Prostate gland (tissue), 2 donors: ENCODE results near the gene TSHZ1. TPM values are rescaled to one million over a fixed set of nuclear protein-coding genes. Genes with fewer than 3 reads are reported as not detected.
"Not testable (repeated sequence)": the region's sequence is repeated elsewhere in the genome, so short reads cannot be mapped to it uniquely, and the experiment has no call there.

Source experiments
- DNase-seq: peaks from one replicate; pipeline ENCODE4 v3.0.0-alpha.2; 2019; ENCODE audit warnings: low spot score
- H3K27ac ChIP-seq, 2 donors: fragments of 200-600 bp; sonication (generic); 2 replicates each; pipeline ENCODE4 v1.5.1; 2017 to 2019
- H3K27me3 ChIP-seq: fragments of 200-600 bp; sonication (generic); replicated peaks from 2 replicates; pipeline ENCODE4 v1.5.1; 2019; ENCODE audit not compliant: insufficient read depth
- H3K36me3 ChIP-seq, 2 donors: fragments of 200-600 bp; sonication (generic); 1 replicate in 1 of 2; 2 replicates in 1 of 2; pipeline versions ENCODE4 v1.5.1 to v1.8.1; 2017 to 2019
- H3K4me1 ChIP-seq: fragments of 200-600 bp; sonication (generic); replicated peaks from 2 replicates; pipeline ENCODE4 v1.5.1; 2019
- H3K4me3 ChIP-seq, 2 donors: fragments of 200-600 bp; sonication (generic); 2 replicates each; pipeline ENCODE4 v1.5.1; 2017 to 2019
- H3K9me3 ChIP-seq: fragments of 200-600 bp; sonication (generic); 2 replicates; pipeline ENCODE4 v1.5.1; 2017
- CTCF ChIP-seq, 4 experiments: fragments of 200-600 bp in 2 of 4; fragments of 450-650 bp in 2 of 4; sonication (generic) in 2 of 4; IDR thresholded peaks; 1 replicate in 3 of 4; 2 replicates in 1 of 4; pipeline ENCODE4 v1.5.1; 2016 to 2019; ENCODE audit warnings: antibody characterized with exemption in 4 of 4, mild to moderate bottlenecking in 2 of 4, moderate library complexity in 2 of 4
- POLR2A ChIP-seq: fragments of 450-650 bp; IDR thresholded peaks from one replicate; pipeline ENCODE4 v1.6.1; 2016; ENCODE audit warnings: antibody characterized with exemption, mild to moderate bottlenecking
- POLR2AphosphoS5 ChIP-seq: sonication (generic); formaldehyde crosslinking; IDR thresholded peaks from one replicate; pipeline ENCODE4 v1.6.1; 2017; ENCODE audit warnings: antibody characterized with exemption
- WGBS: methylation state at CpG from one replicate; pipeline ENCODE4 v1.1.5; 2018; 5-methylcytosine and 5-hydroxymethylcytosine counted together
- intact Hi-C: fragments of 100-400 bp; cut with DNase I; formaldehyde crosslinking; loops from one replicate; pipeline ENCODE4 v1.14.2; 2022
- total RNA-seq, 2 donors: library from RNA; depleted of rRNA; stranded (reverse); fragments of >200 nt; gene quantifications; one replicate each; pipeline ENCODE4 v1.1.0, GENCODE V29; 2016

TSHZ1 gene
- total RNA-seq, 2 donors from 2014 or later = 18.2 to 48.6 TPM

GRCh38 chr18:75320506-75320905 is 109.9 kb downstream of the TSHZ1 start:
- intact Hi-C loops = no loop called here
- 90% methylated on average over 9 of the region's 9 CpGs for WGBS
- Histone ChIP-seq H3K27ac (no peak overlapping the region), H3K4me3 (no peak overlapping the region), H3K4me1 (no peaks in the 10 kb centered on the region), H3K27me3 (no peaks in the 10 kb centered on the region), H3K9me3 (no peaks in the 10 kb centered on the region), H3K36me3 (no peaks in the 10 kb centered on the region)
- TF ChIP-seq CTCF (IDR thresholded peaks at IDR 0.05) = no peak
- DNase-seq = no peak

DNA sequence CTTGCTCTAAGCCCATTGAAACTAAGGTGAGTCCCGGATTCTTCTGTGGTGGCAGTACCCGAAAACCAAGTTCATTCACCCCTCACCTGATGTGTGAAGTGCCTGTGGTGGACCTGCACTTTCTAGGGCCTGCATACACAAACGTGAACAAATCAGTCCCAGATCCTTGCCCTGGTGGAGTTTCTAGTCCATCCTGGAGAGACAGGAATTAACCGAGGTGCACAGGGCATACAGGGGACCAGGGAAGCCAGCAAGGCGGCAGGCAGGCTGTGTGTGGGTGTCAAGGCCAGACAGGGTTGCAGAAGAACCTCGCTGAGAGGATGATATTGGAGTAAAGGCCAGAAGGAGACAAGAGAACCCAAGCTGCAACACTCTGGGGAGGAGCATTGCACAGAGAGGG is 110.8 kb downstream of the TSHZ1 start:
- no peak for TF ChIP-seq POLR2AphosphoS5
- WGBS = 81% methylated on average over 6 of the region's 6 CpGs
- Histone ChIP-seq H3K4me1 (no peaks in the 10 kb centered on the region), H3K4me3 (no peak overlapping the region), H3K27ac (no peak overlapping the region), H3K36me3 (no peaks in the 10 kb centered on the region), H3K9me3 (no peaks in the 10 kb centered on the region), H3K27me3 (no peaks in the 10 kb centered on the region)
- no peak for DNase-seq
- intact Hi-C loops = no loop called here

DNA sequence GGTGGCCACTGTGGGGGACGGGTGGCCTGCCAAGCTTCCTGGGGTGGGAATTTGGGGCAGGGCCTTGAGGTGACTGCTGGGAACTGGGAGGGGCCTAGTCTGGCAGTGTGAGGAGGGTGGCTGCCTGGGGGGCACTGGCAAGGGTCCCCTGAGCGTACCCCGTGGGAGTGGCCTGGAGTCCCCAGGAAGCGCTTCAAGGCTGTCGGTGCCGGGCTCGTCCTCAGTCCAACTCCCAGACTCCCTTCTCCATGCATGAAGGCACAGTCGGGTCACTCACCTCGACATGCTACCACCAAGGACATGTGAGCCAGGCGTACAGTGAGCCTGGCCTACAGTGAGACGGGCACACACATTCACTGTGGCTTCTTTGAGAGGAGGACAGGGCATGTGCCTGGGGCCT is 111.6 kb downstream of the TSHZ1 start:
- H3K4me3 ChIP-seq = no peak overlapping the region
- WGBS = 95% methylated on average over 11 of the region's 11 CpGs
- H3K27ac ChIP-seq = no peak overlapping the region
- no peaks in the 10 kb centered on the region for H3K4me1 ChIP-seq
- DNase-seq = no peak
- TF ChIP-seq CTCF (IDR thresholded peaks at IDR 0.05) (no peak), POLR2A (no peak), POLR2AphosphoS5 (no peak)
- H3K27me3 ChIP-seq = no peaks in the 10 kb centered on the region
- intact Hi-C loops = no loop called here
- H3K9me3 ChIP-seq = no peaks in the 10 kb centered on the region
- H3K36me3 ChIP-seq = no peaks in the 10 kb centered on the region

- intact Hi-C loops = no loop called here
Measured at GRCh38 chr18:75323821-75324585, 113.4 kb downstream of the TSHZ1 start.

DNA sequence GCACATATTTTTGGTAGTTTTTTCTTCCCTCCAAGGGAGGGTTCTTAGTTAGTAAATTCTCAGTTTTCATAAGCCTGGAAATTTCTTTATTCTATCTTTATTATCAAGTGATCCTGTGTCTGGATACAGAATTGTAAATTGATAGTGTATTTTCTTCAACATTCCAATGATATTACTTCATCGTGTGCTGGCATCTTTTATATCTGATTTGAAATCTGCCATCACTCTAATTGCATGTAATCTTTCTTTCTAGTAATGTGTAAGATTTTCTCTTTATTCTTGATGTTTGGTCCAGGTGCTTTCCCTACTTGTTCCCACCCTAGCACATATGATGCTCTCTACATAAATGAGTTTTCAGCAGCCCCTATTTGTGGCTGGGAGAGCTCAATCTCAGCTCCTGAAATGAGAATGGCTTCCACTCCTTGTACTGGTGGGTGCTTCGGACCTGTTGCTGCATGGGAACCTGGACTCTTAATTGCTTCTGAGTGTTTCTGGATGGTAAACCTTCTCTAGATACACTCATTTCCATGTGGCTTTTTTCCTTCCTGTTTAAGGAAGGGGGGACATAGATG is 114.2 kb downstream of the TSHZ1 start:
- no peak for DNase-seq
- Histone ChIP-seq H3K27ac (no peak overlapping the region), H3K27me3 (no peaks in the 10 kb centered on the region), H3K4me3 (no peak overlapping the region), H3K4me1 (no peaks in the 10 kb centered on the region), H3K36me3 (no peaks in the 10 kb centered on the region), H3K9me3 (no peaks in the 10 kb centered on the region)
- TF ChIP-seq POLR2A (no peak), CTCF (IDR thresholded peaks at IDR 0.05) (no peak), POLR2AphosphoS5 (no peak)
- WGBS = 72% methylated on average over 2 of the region's 2 CpGs
- intact Hi-C loops = no loop called here

More at GRCh38 chr18:75323821-75324585, 113.4 kb downstream of the TSHZ1 start:
- 47% methylated on average over 8 of the region's 8 CpGs for WGBS
- H3K4me1 ChIP-seq = no peaks in the 10 kb centered on the region
- no peak for TF ChIP-seq POLR2AphosphoS5
- no peak for TF ChIP-seq POLR2A
- TF ChIP-seq CTCF (IDR thresholded peaks at IDR 0.05) = no peak
- no peaks in the 10 kb centered on the region for H3K27me3 ChIP-seq
- no peak for DNase-seq
- H3K9me3 ChIP-seq = no peaks in the 10 kb centered on the region
- H3K27ac ChIP-seq = no peak overlapping the region
- H3K4me3 ChIP-seq = no peak overlapping the region
- no peaks in the 10 kb centered on the region for H3K36me3 ChIP-seq

DNA sequence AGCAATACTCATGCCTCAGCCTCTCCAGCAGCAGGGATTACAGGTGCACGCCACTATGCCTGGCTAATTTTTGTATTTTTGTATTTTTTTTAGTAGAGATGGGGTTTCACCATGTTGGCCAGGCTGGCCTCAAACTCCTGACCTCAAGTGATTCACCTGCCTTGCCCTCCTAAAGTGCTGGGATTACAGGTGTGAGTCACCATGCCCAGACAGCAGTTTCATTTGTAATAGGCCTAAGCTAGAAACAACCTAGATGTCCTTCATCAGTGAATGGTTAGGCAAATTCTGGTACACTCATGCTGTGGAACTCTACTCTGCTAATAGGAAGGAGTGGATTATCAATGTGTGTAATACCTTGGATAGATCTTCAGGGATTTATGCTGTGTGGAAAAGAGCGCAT is 119.2 kb downstream of the TSHZ1 start:
- intact Hi-C loops, DNase-seq, H3K36me3 ChIP-seq, H3K9me3 ChIP-seq, H3K27me3 ChIP-seq, H3K4me1 ChIP-seq, H3K27ac ChIP-seq, H3K4me3 ChIP-seq: not testable (repeated sequence)
- 96% methylated on average over 2 of the region's 2 CpGs for WGBS
